ENCODE measurements around the gene FSTL4.

FSTL4 gene

DNA sequence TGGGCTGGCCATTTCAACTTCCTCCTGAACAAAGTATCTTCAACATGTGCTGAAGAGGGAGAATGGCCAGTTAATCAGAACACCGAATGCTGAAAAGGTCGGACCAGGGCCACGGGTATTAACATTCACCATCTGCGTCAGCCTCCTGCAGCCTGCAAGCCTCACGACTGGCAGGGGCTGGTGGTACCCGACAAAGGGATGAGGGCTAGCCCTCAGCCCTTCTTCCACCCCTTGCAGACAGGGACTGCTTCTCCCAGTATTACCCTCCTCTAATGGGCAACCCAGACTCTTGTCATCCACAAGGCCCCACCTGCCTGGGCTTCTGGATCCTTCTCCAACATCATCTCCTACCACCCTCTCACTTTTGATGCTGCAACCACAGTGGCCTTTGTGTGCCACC lies 246.6 kb downstream of the FSTL4 start:
- no peak for DNase-seq (ENCODE audit: low spot score)

DNA sequence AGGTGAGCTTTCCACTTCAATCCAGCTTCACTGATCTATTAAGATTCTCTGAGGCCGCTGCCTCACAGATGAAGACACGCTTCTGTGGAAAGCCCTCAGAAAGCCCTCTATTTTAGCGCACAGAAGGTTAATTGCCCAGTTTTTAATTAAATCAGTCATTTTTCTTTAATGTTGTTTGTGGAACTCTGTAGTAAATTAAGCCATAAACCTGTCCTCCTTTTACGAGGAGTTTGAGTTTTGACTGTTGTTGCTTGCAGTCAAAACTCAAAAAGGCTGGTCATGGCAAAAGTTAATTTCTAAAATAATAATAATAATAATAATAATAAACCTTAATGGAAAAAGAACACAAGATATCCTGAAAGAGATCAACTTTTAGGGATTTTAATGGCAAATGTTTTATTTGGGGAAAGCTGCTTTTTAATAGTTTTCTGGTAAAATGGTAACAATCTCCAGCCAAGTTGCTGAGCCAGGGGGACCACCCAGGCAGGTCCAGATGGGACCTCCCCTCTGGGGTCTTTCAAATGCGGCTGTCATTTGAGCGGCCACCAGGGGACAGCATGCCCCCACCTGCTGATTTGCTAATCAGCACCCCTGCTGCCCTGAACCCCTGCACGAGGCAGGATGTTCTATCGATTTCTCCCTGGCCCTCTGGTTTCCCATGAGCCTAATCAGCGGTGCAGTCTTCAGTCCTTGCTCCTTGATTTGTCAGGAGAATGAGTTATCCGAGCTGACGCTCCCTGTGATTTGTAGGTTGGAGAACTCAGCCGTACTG lies 247.2 kb downstream of the FSTL4 start:
- no peak for DNase-seq (ENCODE audit: low spot score)

DNA sequence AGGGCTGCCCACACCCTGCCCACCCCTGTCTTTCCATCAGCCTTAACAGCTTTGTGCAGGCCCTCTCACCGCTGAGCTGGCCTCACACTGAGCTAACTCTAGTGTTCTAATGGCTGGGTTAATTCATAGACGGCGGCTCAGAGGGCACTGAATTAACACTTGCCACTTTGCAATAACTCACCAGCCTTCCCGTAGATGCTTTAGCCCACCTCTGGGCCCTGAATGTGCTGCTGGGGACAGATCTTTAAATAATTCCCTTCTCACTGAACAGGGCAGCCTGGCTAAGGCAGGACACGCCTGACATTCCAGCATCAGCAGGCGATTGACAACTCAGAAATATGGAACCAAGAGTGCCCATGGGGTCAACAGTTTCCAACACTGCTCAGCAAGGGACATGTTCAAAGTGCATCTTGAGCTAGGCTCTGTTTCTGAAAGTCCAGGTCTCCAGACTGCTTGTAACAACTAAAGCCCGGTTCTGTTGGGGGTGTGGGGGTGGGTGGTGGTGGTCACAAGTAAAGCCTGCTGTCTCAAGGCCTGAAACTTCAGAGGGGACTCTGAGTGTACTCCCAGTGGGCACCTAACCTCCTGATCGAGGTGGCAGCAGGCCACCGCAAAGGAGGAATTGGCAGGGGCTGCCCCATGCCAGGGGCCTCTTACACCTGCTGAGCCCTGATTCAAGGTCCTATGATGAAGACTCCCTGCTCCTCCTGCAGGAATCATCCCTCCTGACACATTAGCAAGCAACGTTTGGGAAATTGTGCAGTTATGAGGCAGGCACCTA lies 248.3 kb downstream of the FSTL4 start:
- DNase-seq (ENCODE audit: low spot score), result no peak

DNA sequence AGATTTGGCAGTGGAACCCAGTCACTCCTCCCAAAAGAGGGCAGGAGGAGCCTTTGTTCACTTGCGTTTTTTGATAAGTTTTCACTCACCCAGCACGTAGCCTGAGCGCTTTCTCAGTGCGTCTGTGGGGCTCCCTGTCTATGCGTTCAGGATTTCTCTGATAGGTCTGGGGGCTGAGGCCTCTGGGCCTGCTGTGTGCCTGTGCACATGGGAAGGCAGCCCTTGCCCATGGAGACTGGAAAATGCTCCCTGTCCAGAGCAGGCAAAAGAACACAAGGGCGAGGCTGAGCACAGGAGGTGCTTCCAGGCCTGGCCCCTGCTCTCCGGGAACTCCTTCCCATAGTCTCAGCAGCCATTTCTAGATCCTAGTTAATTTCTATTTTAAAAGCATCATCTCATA lies 249.9 kb downstream of the FSTL4 start:
- no peak for DNase-seq (ENCODE audit: low spot score)

DNA sequence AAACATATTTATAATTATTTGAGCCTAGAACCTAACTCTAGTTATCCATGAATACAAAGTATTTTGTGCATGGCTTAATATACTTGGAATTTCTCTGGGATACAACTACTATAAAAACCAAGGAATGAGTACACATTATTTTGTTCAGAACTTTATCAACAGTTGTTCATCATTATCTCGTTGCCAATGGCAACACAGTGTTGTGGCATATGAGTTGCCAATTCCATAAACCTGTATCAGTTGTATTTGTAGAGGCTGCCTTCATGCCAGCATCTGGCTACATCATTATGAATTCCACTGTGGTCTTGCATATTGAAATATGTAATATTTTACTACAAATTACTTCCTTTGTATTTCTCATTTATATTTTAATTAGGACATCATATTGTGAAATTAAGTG lies 250.4 kb downstream of the FSTL4 start:
- no peak for DNase-seq (ENCODE audit: low spot score)

DNA sequence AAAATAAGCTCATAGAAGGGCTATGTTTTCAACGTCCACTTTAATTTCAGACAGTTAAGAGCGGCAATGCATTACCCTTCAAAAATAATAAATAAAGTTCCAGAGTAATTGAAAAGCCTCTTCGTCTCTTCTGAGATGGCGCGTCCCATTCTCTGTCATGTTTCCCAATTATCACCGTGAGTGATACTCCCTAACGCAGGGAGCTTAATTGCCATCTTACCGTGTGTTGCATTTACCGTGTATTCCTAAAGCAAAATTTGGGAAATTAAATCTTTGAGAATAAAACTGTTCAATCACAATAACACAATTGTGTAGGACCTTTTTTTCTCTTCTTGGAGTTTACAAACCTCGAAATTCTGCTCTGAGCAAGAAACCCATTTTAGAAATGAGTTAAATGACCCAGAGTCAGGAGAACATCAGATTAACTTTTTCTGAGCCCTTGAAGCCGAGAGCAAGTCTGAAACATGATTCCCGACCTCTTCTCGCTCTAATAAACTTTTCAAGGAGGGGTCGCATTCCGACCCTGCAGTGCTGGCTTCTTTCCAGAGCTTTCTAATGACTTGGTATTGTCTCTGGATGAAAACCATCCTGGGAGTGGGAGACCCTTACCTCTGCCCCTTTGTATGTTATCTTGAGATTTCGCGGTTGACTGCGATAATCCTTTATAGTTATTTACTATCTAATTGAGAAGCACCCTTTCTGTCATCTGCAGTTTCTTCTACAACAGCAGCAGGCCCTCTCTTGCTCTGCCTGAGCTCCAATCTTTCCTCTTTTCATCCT lies 251.5 kb downstream of the FSTL4 start:
- no peak for DNase-seq (ENCODE audit: low spot score)

DNA sequence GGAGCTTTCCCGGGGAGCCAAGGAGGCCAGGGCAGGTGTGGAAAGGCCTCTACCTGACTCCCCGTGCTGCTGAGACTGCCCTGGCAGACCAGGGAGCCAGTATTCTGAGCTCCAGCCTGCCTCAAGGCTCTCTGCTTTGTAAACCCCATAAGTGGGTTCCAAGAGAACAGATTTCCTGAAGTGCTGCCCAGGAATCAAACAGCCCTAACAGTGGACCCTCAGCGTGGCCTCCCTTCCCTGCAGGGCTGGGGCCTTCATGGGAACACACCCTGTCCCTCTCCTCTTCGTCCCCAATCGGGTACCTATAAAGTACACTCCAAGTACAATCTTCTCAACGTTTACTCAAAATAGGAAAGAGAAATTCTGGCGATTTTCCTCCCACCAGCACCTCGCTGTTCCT lies 252.5 kb downstream of the FSTL4 start:
- DNase-seq (ENCODE audit: low spot score), result no peak

DNA sequence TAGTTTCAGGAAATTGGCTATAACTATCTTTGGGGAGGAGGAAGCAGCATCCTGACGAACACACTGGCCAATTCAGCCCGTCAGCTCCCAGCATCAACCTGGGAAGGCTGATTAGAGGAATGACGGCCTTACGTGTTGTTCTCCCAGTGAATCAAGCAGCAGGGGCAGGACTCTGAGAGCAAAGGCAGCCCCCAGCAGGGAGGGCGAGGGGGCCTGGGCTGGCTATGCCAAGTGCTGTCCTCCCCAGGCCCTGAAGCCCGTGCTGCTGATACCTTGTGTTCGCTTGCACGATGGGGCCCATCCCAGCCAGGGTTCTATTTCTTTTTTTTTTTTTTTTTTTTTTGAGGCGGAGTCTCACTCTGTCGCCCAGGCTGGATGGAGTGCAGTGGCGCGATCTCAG lies 254.1 kb downstream of the FSTL4 start:
- no peak for DNase-seq (ENCODE audit: low spot score)

DNA sequence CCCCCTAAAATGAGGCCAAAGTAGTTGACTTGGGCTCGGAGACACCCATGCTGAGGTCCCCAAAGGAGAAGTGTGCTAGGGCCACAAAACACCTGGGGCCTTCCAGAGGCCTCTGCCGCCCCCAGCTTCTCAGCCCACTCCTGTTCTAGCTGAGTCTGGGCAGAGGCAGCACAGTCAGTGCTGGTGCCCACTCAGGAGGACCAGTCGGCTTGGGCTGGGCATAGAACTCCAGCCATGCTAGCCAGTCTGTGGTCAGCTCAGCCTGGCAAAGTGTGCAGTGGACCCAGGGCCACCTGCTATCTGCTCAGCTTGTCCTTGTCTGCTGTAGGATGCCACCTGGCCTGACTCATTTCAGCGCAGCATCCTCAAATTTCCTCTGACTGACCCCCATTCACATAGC lies 254.6 kb downstream of the FSTL4 start:
- DNase-seq (ENCODE audit: low spot score), result no peak

DNA sequence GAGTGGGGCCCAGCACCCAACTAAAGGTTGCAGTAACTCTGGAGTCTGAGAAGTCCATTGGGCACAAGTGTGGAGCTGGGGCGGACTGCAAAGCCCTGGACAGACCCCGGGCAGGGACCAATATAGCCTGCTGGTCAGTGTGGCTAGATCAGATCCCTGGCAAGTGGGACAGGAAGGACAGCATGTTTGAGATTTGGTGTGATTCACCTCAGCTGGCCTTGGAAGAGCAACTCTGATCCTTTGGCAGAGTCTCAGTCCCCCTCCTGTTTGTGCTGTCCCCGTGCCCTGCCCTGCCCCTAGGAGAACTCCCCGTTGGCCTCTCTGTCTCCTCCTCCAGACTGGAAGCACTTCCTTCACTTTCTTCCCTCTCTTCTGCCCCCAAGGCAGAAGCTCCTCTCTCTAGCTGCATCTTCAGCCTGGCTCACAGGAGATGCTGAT lies 255.3 kb downstream of the FSTL4 start:
- DNase-seq (ENCODE audit: low spot score), result no peak

DNA sequence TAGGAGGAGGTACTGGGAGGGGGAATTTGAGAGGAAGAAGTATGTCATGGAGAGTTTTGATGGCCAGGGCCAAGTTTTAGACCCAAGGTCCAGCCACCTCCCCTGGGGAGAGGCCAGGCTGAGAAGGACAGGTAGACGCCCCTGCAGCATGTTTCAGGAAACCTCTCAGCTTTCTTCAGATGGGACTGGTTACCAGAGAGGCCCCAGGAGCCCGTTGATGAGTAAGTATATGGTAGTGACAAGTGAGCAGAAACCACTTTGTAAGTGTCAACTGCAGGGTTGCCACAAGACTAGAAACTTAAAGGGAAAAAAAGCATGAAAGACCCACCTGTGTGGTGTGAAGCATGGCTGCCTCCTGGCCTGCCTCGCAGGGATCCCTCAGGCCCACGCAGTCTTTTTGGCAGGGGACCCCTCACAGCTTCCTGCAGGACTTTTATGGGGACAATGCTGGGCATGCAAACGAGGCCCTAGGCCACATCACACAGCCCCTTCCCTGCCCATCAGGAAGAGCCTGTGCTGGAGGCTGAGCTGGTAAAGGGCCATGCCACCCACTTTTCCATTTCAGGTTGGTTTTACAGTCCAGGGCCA lies 255.9 kb downstream of the FSTL4 start:
- no peak for DNase-seq (ENCODE audit: low spot score)

DNA sequence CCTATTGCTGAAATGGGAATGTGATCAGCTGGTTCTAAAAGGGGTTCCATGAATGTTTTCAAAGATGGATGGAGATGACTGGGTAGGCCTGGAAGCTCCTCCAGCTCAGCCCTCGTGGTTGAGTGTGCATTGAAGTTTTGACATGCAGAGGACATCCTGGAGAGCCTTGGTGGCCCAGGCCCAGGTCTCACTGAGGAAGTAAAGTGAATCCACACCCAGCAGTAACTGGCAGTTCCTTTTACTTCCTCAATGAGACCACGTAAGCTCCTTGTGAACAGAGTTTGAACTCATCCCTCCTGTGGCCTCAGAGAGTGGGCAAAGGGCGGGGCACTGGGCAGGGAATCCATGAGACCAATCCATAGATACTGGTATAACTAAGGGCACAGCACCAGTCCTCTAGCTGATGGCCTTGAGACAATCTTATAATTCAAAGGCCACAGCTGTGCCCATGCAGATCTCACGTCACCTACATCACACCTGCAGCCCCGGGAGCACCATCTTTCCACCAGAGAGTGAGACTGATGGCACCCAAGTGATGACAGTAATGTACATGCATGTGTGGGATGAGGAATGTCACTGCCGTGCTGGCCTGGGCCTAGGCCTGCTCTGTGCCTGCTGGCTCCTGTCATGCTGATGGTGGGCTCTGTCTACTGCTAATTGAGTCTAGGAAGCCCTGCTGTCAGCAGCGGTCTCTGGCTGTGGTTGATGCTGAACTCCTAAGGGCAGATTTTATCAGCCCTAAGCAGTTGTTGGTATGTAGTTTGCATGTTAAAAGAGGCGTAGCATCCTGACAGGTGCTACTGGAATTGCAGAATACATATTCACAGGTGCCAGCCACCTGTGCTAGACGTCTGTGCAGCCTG lies 257.8 kb downstream of the FSTL4 start:
- no peak for DNase-seq (ENCODE audit: low spot score)

DNA sequence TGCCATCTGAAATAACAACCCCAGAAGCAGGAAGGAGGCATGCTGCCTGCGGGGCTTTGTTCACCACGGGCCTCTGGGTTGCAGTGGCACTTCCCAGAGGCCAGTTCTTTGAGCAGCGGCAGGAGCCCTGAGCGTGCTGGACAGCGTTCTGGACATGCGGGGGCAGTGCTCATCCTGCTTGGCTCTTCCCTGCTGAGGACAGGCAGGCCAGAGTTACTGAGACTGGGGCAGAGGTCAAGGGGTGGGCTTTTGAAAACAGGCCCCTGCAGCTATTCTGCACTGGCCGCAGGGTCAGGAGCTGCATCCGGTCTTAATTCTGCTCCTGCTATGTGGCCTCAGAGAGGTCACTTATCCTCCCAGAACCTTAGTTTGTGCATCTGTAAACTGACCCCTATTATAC lies 258.6 kb downstream of the FSTL4 start:
- DNase-seq (ENCODE audit: low spot score), result no peak

DNA sequence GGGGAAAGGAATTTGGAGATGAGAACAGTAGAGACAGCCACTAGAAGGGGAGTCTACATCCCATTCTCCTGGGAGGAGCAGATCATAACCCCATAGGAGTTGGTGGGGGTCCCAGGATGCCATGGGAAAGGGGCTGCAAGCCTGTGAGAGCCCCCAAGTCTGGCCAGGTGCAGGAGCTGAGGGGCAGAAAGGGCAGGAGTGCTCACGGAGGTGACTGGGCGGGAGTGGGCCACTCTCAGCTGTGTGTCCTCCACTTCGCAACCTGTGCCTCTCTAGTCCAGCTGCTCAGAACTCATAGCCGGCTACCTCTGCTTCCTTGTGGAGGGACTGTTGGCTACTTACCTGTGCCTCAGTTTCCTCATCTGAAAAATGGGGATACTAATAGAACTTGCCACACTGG lies 263.9 kb downstream of the FSTL4 start:
- DNase-seq (ENCODE audit: low spot score), result no peak

DNA sequence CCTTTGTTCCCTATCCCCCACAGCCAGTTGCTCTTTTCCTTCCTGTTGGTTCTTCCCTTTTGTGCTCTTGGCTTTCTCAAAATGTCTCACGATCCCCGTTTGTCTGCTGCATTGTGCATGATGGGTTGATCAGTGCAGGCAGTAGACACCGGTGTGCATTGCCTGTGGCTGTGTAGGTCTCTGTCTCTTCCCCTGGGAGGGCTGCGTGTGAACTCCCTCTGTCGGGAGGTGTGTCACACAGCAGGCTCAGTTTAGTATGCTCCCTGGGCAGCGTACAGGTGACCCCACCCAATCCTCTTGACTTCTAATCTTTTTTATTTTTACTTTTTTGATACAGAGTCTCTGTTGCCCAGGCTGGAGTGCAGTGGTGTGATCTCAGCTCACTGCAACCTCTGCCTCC lies 265.3 kb downstream of the FSTL4 start:
- no peak for DNase-seq (ENCODE audit: low spot score)

DNA sequence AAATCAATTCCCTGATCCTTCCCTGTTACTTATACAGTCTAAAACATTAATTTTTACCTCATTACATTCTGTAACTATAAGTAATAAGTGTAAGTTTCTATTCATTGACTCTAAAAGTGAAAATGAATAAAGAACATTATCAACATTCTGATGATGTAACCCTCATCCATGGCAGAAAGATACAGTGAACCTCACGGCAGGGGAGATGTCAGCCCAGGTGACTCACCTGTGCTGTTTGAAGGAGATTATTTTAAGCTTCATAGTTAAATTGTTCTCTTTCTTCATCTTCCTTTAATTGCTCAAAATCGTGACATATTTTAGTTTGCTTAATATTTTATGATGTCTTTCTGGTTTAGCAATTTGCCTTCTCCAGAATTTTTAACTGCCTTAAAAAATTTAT lies 268.1 kb downstream of the FSTL4 start:
- DNase-seq (ENCODE audit: low spot score), result no peak

DNA sequence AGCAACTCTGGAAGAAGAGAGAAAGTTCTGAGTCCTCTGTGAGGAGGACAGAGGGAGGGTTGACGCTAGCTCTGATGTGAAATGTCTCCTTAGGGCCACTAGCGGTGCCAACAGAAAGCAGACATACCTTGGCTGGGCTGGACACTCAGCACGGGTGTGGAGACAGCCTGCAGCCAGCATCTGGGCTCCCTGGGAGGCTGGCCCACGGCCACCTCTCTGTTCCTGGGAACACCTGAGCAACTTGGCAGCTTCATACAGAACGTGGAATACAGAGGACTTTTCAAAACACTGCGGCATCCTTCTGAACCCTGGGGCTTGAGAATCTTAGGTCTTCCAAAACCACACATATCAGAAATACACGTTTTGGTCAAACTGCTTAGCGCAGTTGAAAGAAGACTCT lies 269.1 kb downstream of the FSTL4 start:
- no peak for DNase-seq (ENCODE audit: low spot score)

DNA sequence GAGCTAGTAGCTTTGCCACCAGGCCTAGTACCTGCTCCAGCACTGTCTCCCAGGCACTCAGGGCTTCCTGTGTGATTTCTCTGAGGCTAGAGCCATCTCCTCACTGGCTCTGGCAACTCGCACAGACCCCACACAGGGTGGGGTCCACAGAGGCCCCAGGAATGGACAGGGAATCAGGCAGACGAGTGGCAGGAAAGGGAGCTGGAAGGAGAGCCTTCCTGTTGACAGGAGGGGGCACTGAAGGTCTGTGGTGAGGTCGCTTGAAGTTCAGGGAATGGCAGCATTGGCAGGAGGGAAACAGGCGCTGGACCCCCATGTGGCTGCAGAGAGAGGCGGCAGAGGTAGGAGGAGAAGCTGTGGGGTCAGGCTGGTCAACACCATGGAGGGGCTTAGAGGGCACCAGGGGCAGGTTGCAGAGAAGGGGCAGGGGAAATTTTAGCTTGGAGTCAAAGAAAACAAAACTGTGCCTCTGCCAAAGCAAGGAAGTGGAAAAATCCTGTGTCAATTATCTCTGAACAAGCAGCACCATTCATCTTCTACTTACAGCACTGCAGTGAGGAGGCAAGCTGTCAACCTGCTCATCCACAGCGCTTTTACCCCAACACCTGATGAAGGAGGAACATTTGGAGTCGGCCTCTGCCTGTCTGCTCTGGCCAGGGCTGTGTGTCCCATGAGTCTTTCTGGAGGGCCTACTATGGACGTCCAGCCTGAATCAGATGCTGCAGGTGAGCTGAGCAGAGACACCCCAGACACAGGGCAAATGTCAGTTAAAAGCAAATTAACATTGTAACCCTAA lies 270.2 kb downstream of the FSTL4 start:
- DNase-seq (ENCODE audit: low spot score), result no peak

DNA sequence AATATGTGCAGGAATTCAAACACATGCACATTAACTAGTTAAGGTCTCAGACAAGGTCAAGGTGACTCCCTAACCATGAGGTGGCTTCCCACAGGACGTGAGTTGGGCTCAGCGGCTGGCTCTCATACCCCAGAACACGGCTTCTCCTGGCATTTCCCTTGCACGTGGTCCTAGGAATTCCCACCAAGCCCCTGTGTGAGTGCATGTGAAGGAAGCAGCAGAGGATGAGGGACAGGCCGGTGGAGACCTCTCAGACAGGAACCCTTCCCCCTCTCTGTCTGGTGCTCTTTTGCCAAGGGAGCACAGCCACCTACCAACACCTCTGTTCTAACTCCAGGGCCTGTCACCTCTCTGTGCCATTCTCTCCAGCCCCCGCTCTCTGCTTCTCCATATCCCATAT lies 271.0 kb downstream of the FSTL4 start:
- peak; percentile 51 for DNase-seq (ENCODE audit: low spot score)

DNA sequence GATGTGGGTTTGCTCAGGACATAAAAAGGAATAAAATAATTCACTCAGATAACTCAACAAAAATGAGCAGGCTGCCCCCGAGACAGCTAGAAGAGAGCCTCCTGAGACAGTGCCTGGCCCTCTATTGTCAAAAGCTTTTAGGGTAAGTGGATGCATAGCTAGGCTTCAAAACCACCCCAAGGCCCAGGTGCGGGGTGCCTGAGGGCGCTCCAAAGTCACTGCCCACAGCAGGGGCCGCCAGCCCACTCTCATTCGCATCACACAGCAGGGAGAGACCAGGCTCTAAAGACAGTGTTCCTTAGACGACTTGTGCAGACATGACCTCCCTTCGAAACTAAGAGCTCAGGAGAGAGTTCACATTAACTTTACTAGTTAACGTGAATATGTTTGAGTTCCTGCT lies 271.5 kb downstream of the FSTL4 start:
- DNase-seq (ENCODE audit: low spot score), result no peak

All from kidney tubule cell (primary cell).